ENCODE measurements around the gene TRIM2. TPM values are rescaled to one million over a fixed set of nuclear protein-coding genes. Genes with fewer than 3 reads are reported as not detected.

Gene TRIM2
- total RNA-seq, 2 donors from 2014 or later: 1.3 to 1.4 TPM

DNA sequence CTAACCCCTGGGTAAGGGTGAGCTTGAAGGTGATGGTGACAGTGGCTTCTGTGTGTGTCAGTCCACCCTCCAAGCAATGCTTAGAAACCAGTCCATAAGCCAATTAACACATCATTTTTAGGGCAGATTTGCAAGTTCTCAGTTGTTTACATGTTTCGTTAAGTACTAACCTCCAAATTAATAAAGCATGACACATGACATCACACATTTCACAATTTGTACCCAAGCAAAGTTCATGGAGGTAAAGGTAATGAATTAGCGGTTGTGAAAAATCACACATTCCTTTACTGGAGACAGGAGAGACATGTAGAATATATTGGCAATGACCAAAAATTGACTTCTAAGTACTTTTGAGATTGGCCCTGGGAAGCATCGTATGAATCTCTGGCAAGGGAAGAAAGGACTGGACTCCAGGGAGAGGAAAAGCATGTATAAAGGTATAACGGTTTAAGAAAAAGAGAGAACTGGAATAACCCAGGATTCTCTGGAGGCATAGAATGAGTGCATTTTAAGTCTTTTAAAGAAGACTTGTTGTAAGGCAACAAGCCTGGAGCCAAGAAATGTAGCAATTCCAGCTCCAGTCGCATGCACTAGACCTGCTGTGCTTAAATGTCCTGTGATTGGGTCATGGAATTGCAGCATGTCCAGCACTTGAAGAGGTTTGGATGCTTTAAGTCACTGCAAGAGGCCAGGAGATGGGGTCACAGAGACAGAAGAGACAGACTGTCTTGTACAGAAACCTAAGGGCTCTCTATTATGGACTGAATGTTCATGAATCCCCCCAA is 34.1 kb downstream of the TRIM2 start:
- no peak overlapping the region for H3K27ac Mint-ChIP-seq
- no peaks in the 10 kb centered on the region for H3K36me3 Mint-ChIP-seq (ENCODE audit: insufficient read depth in 2 of 2)
- H3K4me1 Mint-ChIP-seq (ENCODE audit: low read depth): peaks cover 13% of the 10 kb centered on the region
- ATAC-seq (replicated peaks in 1 of 2) (no peak), DNase-seq (no peak)
- peaks cover 3% of the 10 kb centered on the region for H3K27me3 Mint-ChIP-seq (ENCODE audit: low read depth)
- no peaks in the 10 kb centered on the region for H3K9me3 Mint-ChIP-seq
- H3K4me3 Mint-ChIP-seq: no peak overlapping the region

- ATAC-seq (replicated peaks in 1 of 2) (no peak), DNase-seq (no peak)
- H3K4me3 Mint-ChIP-seq: no peak overlapping the region
- peaks cover 5% of the 10 kb centered on the region for H3K4me1 Mint-ChIP-seq (ENCODE audit: low read depth)
- H3K27ac Mint-ChIP-seq: no peak overlapping the region
- H3K9me3 Mint-ChIP-seq: no peaks in the 10 kb centered on the region
- H3K27me3 Mint-ChIP-seq (ENCODE audit: low read depth): no peaks in the 10 kb centered on the region
- no peaks in the 10 kb centered on the region for H3K36me3 Mint-ChIP-seq (ENCODE audit: insufficient read depth in 2 of 2)
Measured at GRCh38 chr4:153239409-153239808, 35.2 kb downstream of the TRIM2 start.

GRCh38 chr4:153241295-153241694 is 37.1 kb downstream of the TRIM2 start:
- no peaks in the 10 kb centered on the region for H3K27me3 Mint-ChIP-seq (ENCODE audit: low read depth)
- no peaks in the 10 kb centered on the region for H3K36me3 Mint-ChIP-seq (ENCODE audit: insufficient read depth in 2 of 2)
- DNase-seq (no peak), ATAC-seq (replicated peaks in 1 of 2) (no peak)
- no peaks in the 10 kb centered on the region for H3K4me1 Mint-ChIP-seq (ENCODE audit: low read depth)
- H3K4me3 Mint-ChIP-seq: no peak overlapping the region
- no peaks in the 10 kb centered on the region for H3K9me3 Mint-ChIP-seq
- no peak overlapping the region for H3K27ac Mint-ChIP-seq

GRCh38 chr4:153241970-153242838 is 38.0 kb downstream of the TRIM2 start:
- Mint-ChIP-seq H3K9me3 (no peaks in the 10 kb centered on the region), H3K27ac (no peak overlapping the region), H3K4me1 (ENCODE audit: low read depth) (no peaks in the 10 kb centered on the region), H3K36me3 (ENCODE audit: insufficient read depth in 2 of 2) (no peaks in the 10 kb centered on the region), H3K27me3 (ENCODE audit: low read depth) (no peaks in the 10 kb centered on the region), H3K4me3 (no peak overlapping the region)
- DNase-seq: no peak
- ATAC-seq (replicated peaks in 1 of 2): no peak

DNA sequence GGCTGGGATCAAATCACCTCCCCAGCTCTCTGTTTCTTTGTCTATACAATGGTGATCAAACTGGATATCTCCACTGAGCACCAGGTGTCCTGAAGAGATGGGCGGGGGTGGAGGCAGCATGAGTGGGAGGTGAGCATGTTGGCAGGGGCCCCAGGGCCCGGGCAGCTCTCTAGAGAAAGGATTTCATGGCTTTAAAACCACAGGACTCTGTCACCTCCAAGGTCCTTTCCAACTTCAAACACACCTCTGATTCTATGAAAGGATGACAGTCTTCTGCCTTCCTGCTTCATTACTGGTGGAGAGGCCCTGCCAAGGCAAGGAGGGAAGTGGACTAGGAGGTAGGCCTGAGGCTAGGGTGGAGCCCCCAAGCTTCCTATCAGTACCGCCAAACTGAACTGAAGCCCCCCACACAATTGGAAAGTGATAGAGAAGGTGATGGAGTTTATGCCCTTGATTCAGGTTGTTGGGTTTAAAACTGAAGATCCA is 38.6 kb downstream of the TRIM2 start:
- Mint-ChIP-seq H3K4me1 (ENCODE audit: low read depth) (no peaks in the 10 kb centered on the region), H3K27me3 (ENCODE audit: low read depth) (no peaks in the 10 kb centered on the region), H3K27ac (no peak overlapping the region), H3K4me3 (no peak overlapping the region), H3K36me3 (ENCODE audit: insufficient read depth in 2 of 2) (no peaks in the 10 kb centered on the region), H3K9me3 (no peaks in the 10 kb centered on the region)
- DNase-seq (no peak), ATAC-seq (replicated peaks in 1 of 2) (no peak)

GRCh38 chr4:153243468-153243867 is 39.2 kb downstream of the TRIM2 start:
- Mint-ChIP-seq H3K9me3 (no peaks in the 10 kb centered on the region), H3K27me3 (ENCODE audit: low read depth) (no peaks in the 10 kb centered on the region), H3K36me3 (ENCODE audit: insufficient read depth in 2 of 2) (no peaks in the 10 kb centered on the region), H3K4me1 (ENCODE audit: low read depth) (peaks cover 5% of the 10 kb centered on the region), H3K27ac (no peak overlapping the region), H3K4me3 (no peak overlapping the region)
- DNase-seq: no peak
- ATAC-seq (replicated peaks in 1 of 2): no peak

DNA sequence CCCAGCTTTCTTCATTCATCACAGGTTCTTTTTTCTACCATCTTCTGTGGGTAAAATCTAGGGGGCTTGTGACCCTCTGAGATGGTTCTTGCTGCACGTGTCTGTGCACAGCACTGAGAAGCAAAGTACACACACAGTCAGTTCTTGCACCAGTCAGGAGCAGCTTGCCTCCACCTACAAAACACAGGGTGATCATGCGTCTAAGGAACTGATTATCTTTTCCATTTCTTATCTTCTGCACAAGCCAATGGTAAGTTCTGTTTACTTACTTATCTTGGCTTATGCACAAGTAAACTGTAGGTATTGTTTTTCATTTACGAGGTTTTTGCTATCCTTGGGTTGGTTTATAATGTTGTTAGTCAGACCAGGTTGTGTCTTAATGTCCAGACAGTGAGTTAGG is 40.7 kb downstream of the TRIM2 start:
- Mint-ChIP-seq H3K36me3 (ENCODE audit: insufficient read depth in 2 of 2) (no peaks in the 10 kb centered on the region), H3K9me3 (no peaks in the 10 kb centered on the region), H3K4me1 (ENCODE audit: low read depth) (peaks cover 19% of the 10 kb centered on the region), H3K27me3 (ENCODE audit: low read depth) (no peaks in the 10 kb centered on the region), H3K27ac (no peak overlapping the region), H3K4me3 (no peak overlapping the region)
- no peak for ATAC-seq (replicated peaks in 1 of 2)
- DNase-seq: no peak

DNA sequence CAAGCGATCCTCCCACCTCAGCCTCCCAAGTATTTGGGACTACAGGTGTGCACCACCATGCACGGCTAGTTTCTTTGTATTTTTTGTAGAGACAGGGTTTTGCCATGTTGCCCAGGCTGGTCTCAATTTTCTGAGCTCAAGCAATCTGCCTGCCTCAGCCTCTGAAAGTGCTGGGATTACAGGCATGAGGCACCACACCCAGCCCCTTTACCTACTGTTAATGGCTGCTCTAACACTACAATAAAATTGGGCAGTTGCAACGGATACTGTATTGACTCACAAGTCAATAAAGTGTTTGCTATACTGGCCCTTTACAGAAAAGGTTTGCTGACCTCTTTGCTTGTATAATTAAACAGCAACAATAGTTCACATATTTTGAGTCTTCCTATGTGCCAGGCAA is 41.5 kb downstream of the TRIM2 start:
- DNase-seq (no peak), ATAC-seq (replicated peaks in 1 of 2) (no peak)
- Mint-ChIP-seq H3K27ac (no peak overlapping the region), H3K4me3 (no peak overlapping the region), H3K36me3 (ENCODE audit: insufficient read depth in 2 of 2) (no peaks in the 10 kb centered on the region), H3K4me1 (ENCODE audit: low read depth) (peaks cover 23% of the 10 kb centered on the region), H3K27me3 (ENCODE audit: low read depth) (no peaks in the 10 kb centered on the region), H3K9me3 (no peaks in the 10 kb centered on the region)

GRCh38 chr4:153246446-153247115 is 42.3 kb downstream of the TRIM2 start:
- Mint-ChIP-seq H3K9me3 (no peaks in the 10 kb centered on the region), H3K36me3 (ENCODE audit: insufficient read depth in 2 of 2) (no peaks in the 10 kb centered on the region)
- ATAC-seq (replicated peaks in 1 of 2): no peak

GRCh38 chr4:153247116-153247490 is 42.9 kb downstream of the TRIM2 start:
- no peak overlapping the region for H3K4me3 Mint-ChIP-seq
- DNase-seq (no peak), ATAC-seq (replicated peaks in 1 of 2) (no peak)
- H3K4me1 Mint-ChIP-seq (ENCODE audit: low read depth): peaks cover 23% of the 10 kb centered on the region
- H3K9me3 Mint-ChIP-seq: no peaks in the 10 kb centered on the region
- H3K27ac Mint-ChIP-seq: no peak overlapping the region
- H3K27me3 Mint-ChIP-seq (ENCODE audit: low read depth): no peaks in the 10 kb centered on the region
- H3K36me3 Mint-ChIP-seq (ENCODE audit: insufficient read depth in 2 of 2): no peaks in the 10 kb centered on the region

More at GRCh38 chr4:153246446-153247115, 42.3 kb downstream of the TRIM2 start:
- Mint-ChIP-seq H3K4me1 (ENCODE audit: low read depth) (peaks cover 23% of the 10 kb centered on the region), H3K27ac (no peak overlapping the region), H3K4me3 (no peak overlapping the region), H3K27me3 (ENCODE audit: low read depth) (no peaks in the 10 kb centered on the region)
- no peak for DNase-seq

- ATAC-seq (replicated peaks in 1 of 2): peak in 1 of 2 donors; percentile 32
- peaks cover 23% of the 10 kb centered on the region for H3K4me1 Mint-ChIP-seq (ENCODE audit: low read depth)
- H3K36me3 Mint-ChIP-seq (ENCODE audit: insufficient read depth in 2 of 2): no peaks in the 10 kb centered on the region
- DNase-seq: no peak
- peak overlapping the region; percentile 84 to 91 for H3K4me3 Mint-ChIP-seq
- no peaks in the 10 kb centered on the region for H3K27me3 Mint-ChIP-seq (ENCODE audit: low read depth)
- no peaks in the 10 kb centered on the region for H3K9me3 Mint-ChIP-seq
- no peak overlapping the region for H3K27ac Mint-ChIP-seq
Measured at GRCh38 chr4:153248641-153249198, 44.5 kb downstream of the TRIM2 start.

DNA sequence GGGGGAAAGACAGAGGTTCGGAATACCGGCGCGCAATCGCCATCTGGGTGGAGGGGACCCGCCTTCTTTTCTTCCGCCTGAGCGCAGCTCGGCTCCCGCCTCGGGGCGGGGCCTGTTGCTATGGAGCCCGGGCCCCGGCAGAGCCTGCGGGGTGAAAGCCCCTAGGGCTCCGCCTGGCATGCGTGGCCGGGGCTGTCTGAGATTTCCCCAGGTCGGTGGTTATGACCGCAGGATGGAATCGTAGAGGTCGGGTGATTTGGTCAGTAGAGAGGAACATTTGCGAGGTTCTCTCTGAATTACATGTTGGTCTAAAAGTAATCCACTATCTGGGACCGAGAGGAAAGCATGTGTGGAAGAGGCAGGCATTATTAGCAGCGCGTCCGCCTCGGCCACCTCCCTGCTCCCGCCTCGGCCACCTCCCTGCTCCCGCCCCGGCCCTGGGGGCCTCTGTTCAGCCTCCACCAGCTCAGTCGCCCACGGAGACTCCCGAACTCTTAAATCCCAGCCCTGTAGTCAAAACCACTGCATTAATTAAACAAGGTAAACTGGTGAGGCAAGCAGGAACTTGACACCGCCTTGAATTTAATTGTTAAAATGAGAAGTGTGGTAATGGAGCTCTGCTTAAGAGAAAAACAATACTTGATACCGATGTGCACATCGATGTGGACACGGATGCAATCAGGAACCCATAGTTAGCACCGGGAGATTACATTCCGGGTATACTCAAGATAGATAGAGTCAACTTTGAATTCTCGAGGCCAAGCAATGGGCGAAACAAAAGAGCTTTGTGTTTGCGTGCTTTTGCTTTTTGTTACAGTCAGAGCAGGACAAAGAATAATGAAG is 45.2 kb downstream of the TRIM2 start:
- DNase-seq (peak; percentile 85 to 89), ATAC-seq (replicated peaks in 1 of 2) (peak; percentile 99)
- Mint-ChIP-seq H3K27ac (peak overlapping the region; percentile 31), H3K4me1 (ENCODE audit: low read depth) (peaks cover 23% of the 10 kb centered on the region), H3K36me3 (ENCODE audit: insufficient read depth in 2 of 2) (no peaks in the 10 kb centered on the region), H3K27me3 (ENCODE audit: low read depth) (no peaks in the 10 kb centered on the region), H3K4me3 (peak overlapping the region; percentile 84 to 91), H3K9me3 (no peaks in the 10 kb centered on the region)
